ENCODE results near the gene GPER1.

Gene GPER1

GRCh38 chr7:1096156-1097119 lies 8.5 kb downstream of the GPER1 start:
- no peak overlapping the region for H3K4me3 ChIP-seq (ENCODE audit: low read depth, low read length)
- no peak for DNase-seq (ENCODE audit: low read depth)
- TF ChIP-seq POLR2A (IDR thresholded peaks at IDR 0.05; ENCODE audit: extremely low read depth, insufficient read length), result no peak
- TF ChIP-seq MYC (IDR thresholded peaks at IDR 0.05; ENCODE audit: low read depth, low read length), result no peak
- TF ChIP-seq, protein P1, sequence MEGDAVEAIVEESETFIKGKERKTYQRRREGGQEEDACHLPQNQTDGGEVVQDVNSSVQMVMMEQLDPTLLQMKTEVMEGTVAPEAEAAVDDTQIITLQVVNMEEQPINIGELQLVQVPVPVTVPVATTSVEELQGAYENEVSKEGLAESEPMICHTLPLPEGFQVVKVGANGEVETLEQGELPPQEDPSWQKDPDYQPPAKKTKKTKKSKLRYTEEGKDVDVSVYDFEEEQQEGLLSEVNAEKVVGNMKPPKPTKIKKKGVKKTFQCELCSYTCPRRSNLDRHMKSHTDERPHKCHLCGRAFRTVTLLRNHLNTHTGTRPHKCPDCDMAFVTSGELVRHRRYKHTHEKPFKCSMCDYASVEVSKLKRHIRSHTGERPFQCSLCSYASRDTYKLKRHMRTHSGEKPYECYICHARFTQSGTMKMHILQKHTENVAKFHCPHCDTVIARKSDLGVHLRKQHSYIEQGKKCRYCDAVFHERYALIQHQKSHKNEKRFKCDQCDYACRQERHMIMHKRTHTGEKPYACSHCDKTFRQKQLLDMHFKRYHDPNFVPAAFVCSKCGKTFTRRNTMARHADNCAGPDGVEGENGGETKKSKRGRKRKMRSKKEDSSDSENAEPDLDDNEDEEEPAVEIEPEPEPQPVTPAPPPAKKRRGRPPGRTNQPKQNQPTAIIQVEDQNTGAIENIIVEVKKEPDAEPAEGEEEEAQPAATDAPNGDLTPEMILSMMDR (IDR thresholded peaks at IDR 0.05; ENCODE audit: low read depth, low read length), result no peak
- TF ChIP-seq, protein P2, sequence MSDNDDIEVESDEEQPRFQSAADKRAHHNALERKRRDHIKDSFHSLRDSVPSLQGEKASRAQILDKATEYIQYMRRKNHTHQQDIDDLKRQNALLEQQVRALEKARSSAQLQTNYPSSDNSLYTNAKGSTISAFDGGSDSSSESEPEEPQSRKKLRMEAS (IDR thresholded peaks at IDR 0.05; ENCODE audit: low read depth, low read length), result no peak

DNA sequence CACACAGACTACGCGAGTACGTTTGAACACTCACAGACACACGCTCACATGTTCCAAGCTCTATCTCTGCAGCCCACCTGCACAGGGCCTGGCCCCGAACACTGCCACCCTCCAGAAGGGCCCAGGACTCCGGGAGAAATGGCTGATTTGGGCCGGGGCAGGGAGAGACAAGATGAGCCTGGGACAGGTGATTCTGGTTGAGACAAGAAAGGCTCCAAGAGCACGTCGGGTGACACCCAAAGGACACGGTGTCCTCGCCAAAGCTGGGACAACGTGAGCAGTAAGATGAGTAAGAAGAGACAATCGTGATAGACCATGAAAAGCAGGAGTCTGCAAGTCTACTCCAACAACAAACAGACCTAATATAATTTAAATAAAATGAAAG lies 9.2 kb downstream of the GPER1 start:
- no peak for DNase-seq (ENCODE audit: low read depth)
- TF ChIP-seq POLR2A (IDR thresholded peaks at IDR 0.05; ENCODE audit: extremely low read depth, insufficient read length), result no peak
- H3K4me3 ChIP-seq (ENCODE audit: low read depth, low read length), result no peak overlapping the region

GRCh38 chr7:1098243-1099153 lies 10.6 kb downstream of the GPER1 start:
- DNase-seq (ENCODE audit: low read depth), result no peak
- no peak overlapping the region for H3K4me3 ChIP-seq (ENCODE audit: low read depth, low read length)
- TF ChIP-seq POLR2A (IDR thresholded peaks at IDR 0.05; ENCODE audit: extremely low read depth, insufficient read length) (no peak), MYC (IDR thresholded peaks at IDR 0.05; ENCODE audit: low read depth, low read length) (no peak)
- TF ChIP-seq, protein P1 (IDR thresholded peaks at IDR 0.05; ENCODE audit: low read depth, low read length), result no peak
- TF ChIP-seq, protein P2 (IDR thresholded peaks at IDR 0.05; ENCODE audit: low read depth, low read length), result no peak

- no peak for DNase-seq (ENCODE audit: low read depth)
- no peak for TF ChIP-seq POLR2A (IDR thresholded peaks at IDR 0.05; ENCODE audit: extremely low read depth, insufficient read length)
- TF ChIP-seq, protein P1 (IDR thresholded peaks at IDR 0.05; ENCODE audit: low read depth, low read length), result no peak
- TF ChIP-seq, protein P2 (IDR thresholded peaks at IDR 0.05; ENCODE audit: low read depth, low read length), result no peak
- no peak for TF ChIP-seq MYC (IDR thresholded peaks at IDR 0.05; ENCODE audit: low read depth, low read length)
- no peak overlapping the region for H3K4me3 ChIP-seq (ENCODE audit: low read depth, low read length)
Observed at GRCh38 chr7:1099154-1099542, 11.2 kb downstream of the GPER1 start.

- no peak overlapping the region for H3K4me3 ChIP-seq (ENCODE audit: low read depth, low read length)
- DNase-seq (ENCODE audit: low read depth), result no peak
- no peak for TF ChIP-seq MYC (IDR thresholded peaks at IDR 0.05; ENCODE audit: low read depth, low read length)
- TF ChIP-seq, protein P1 (IDR thresholded peaks at IDR 0.05; ENCODE audit: low read depth, low read length), result no peak
Observed at GRCh38 chr7:1099637-1100036, 11.7 kb downstream of the GPER1 start.

DNA sequence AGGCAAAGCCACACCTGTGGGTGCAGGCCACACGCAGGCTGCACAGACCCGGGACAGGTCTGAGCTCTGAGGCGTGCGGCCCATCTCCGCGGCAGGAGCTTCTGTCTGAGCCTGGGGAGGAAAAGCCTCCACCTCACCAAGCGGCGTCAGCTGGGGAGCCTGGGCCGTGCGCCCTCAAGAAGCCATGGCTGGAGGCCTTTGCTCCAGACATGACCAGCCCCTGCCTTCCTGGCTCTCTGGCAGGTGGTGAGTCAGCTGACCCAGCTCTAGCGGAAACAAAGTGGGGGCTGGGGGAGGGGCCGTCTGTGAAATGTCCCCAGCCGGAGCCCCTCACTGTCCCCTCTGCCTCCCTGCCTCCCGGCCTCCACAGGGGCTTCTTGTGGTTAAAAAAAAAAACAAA lies 12.5 kb downstream of the GPER1 start:
- no peak for TF ChIP-seq POLR2A (IDR thresholded peaks at IDR 0.05; ENCODE audit: extremely low read depth, insufficient read length)
- TF ChIP-seq, protein P1 (IDR thresholded peaks at IDR 0.05; ENCODE audit: low read depth, low read length), result no peak
- no peak for TF ChIP-seq MYC (IDR thresholded peaks at IDR 0.05; ENCODE audit: low read depth, low read length)
- TF ChIP-seq, protein P2 (IDR thresholded peaks at IDR 0.05; ENCODE audit: low read depth, low read length), result no peak
- DNase-seq (ENCODE audit: low read depth), result no peak
- H3K4me3 ChIP-seq (ENCODE audit: low read depth, low read length), result no peak overlapping the region
